PC-3 (cell line): ENCODE data around the gene ZNF735. TPM values are rescaled to one million over a fixed set of nuclear protein-coding genes. Genes with fewer than 3 reads are reported as not detected.
"Not testable (repeated sequence)": the region's sequence is repeated elsewhere in the genome, so short reads cannot be mapped to it uniquely, and the experiment has no call there.

ENCODE experiments used
- ATAC-seq: fragments of 200-7000 bp; cut with Tn5 transposase; 2 replicates; pipeline ENCODE4 v1.9.1; 2020; ENCODE audit warnings: mild to moderate bottlenecking, moderate library complexity
- BruUV-seq: library from RNA; stranded (reverse); fragments of 400-500 nt; replicated peaks from 2 replicates; lab custom pipeline; 2021; lab: Mats Ljungman, UMichigan
- CTCF ChIA-PET: fragments of 300-600 bp; sonication (Branson Sonifier 250); formaldehyde crosslinking; loops from one replicate; lab custom pipeline; 2022; ENCODE audit warnings: antibody characterized with exemption; lab: Charles Lee
- POLR2A ChIA-PET: fragments of 300-600 bp; sonication (Branson Sonifier 250); formaldehyde crosslinking; loops from one replicate; lab custom pipeline; 2022; ENCODE audit warnings: antibody characterized with exemption; ENCODE audit not compliant: unreplicated experiment; lab: Charles Lee
- DNase-seq: peaks from one replicate; pipeline ENCODE4 v3.0.0-alpha.2; 2015
- H2AFZ ChIP-seq: fragments of 300-600 bp; sonication (generic); 2 replicates; pipeline ENCODE4 v1.6.0; 2016; ENCODE audit warnings: antibody characterized with exemption, low read length
- H3F3A ChIP-seq: fragments of 300-600 bp; sonication (generic); one replicate; pipeline ENCODE4 v1.6.0; 2017; ENCODE audit warnings: antibody characterized with exemption, low read length, control low read depth, mild to moderate bottlenecking; ENCODE audit not compliant: unreplicated experiment
- H3K27ac ChIP-seq: fragments of 300-600 bp; sonication (generic); 2 replicates; pipeline ENCODE4 v1.5.1; 2016; ENCODE audit warnings: mild to moderate bottlenecking, low read length
- H3K27me3 ChIP-seq: fragments of 300-600 bp; sonication (generic); 2 replicates; pipeline ENCODE4 v1.6.1; 2016; ENCODE audit warnings: low read length, mixed read lengths
- H3K36me3 ChIP-seq: fragments of 300-600 bp; sonication (generic); 2 replicates; pipeline ENCODE4 v1.6.1; 2016; ENCODE audit warnings: low read depth, mixed run types, low read length, mixed read lengths
- H3K4me1 ChIP-seq: fragments of 300-600 bp; sonication (generic); 2 replicates; pipeline ENCODE4 v1.5.1; 2016; ENCODE audit warnings: low read length; ENCODE audit not compliant: insufficient read depth
- H3K4me2 ChIP-seq: fragments of 300-600 bp; sonication (generic); 2 replicates; pipeline ENCODE4 v1.6.0; 2016; ENCODE audit warnings: low read length
- H3K4me3 ChIP-seq: fragments of 300-600 bp; sonication (generic); 2 replicates; pipeline ENCODE4 v1.5.1; 2016; ENCODE audit warnings: mild to moderate bottlenecking, low read length, mixed read lengths
- H3K79me2 ChIP-seq: fragments of 300-600 bp; sonication (generic); 2 replicates; pipeline ENCODE4 v1.6.1; 2017; ENCODE audit warnings: low read length, mixed read lengths
- H3K9ac ChIP-seq: fragments of 300-600 bp; sonication (generic); 2 replicates; pipeline ENCODE4 v1.6.0; 2016; ENCODE audit warnings: mild to moderate bottlenecking, low read length
- H3K9me2 ChIP-seq: fragments of 300-600 bp; sonication (generic); replicated peaks from 2 replicates; pipeline ENCODE4 v1.6.1; 2016; ENCODE audit warnings: mixed run types, low read length, mixed read lengths
- H3K9me3 ChIP-seq: fragments of 300-600 bp; sonication (generic); 2 replicates; pipeline ENCODE4 v1.6.1; 2016; ENCODE audit warnings: low read length, mixed read lengths
- H4K20me1 ChIP-seq: fragments of 300-600 bp; sonication (generic); 2 replicates; pipeline ENCODE4 v1.6.1; 2016; ENCODE audit warnings: low read length, mixed read lengths
- CTCF ChIP-seq: fragments of 300-600 bp; sonication (generic); conservative IDR thresholded peaks from 2 replicates; pipeline ENCODE4 v1.5.1; 2017; ENCODE audit warnings: antibody characterized with exemption, low read depth, mild to moderate bottlenecking, low read length
- EZH2 ChIP-seq: fragments of 300-600 bp; sonication (generic); IDR thresholded peaks from one replicate; pipeline ENCODE4 v1.6.1; 2017; ENCODE audit warnings: antibody characterized with exemption, mild to moderate bottlenecking, low read length; ENCODE audit not compliant: unreplicated experiment
- EZH2phosphoT487 ChIP-seq: fragments of 300-600 bp; sonication (generic); IDR thresholded peaks from 2 replicates; pipeline ENCODE4 v1.6.1; 2018; ENCODE audit warnings: mild to moderate bottlenecking, antibody characterized with exemption, low read length, borderline replicate concordance
- intact Hi-C: fragments of 100-400 bp; cut with micrococcal nuclease; formaldehyde crosslinking; loops from 2 replicates; pipeline ENCODE4 v1.9.0; 2023
- total RNA-seq: library from RNA; depleted of rRNA; stranded (reverse); fragments of >200 nt; gene quantifications from 2 replicates; pipeline ENCODE4 v1.2.3, GENCODE V29; 2014

The ZNF735 gene
- total RNA-seq, 1 experiment from 2014 or later, result not detected

GRCh38 chr7:64192775-64193174 is 14.2 kb upstream of the ZNF735 start:
- Histone ChIP-seq H3K9me3 (peaks cover 15% of the 10 kb centered on the region), H3K4me1 (no peaks in the 10 kb centered on the region), H4K20me1 (no peaks in the 10 kb centered on the region), H3K9me2 (no peaks in the 10 kb centered on the region), H3K79me2 (no peaks in the 10 kb centered on the region), H3K27me3 (no peaks in the 10 kb centered on the region), H3F3A (no peaks in the 10 kb centered on the region), H2AFZ (no peak overlapping the region), H3K36me3 (no peaks in the 10 kb centered on the region), H3K4me2 (no peak overlapping the region), H3K9ac (no peak overlapping the region), H3K4me3 (no peak overlapping the region), H3K27ac (no peak overlapping the region)
- intact Hi-C loops, result no loop called here
- POLR2A ChIA-PET, result no interaction called here
- ATAC-seq (no peak), DNase-seq (no peak)
- no TSS peak for BruUV-seq
- TF ChIP-seq CTCF (no peak), EZH2 (no peak), EZH2phosphoT487 (no peak)
- CTCF ChIA-PET, result no interaction called here

- ATAC-seq, H2AFZ ChIP-seq, DNase-seq, H3K27me3 ChIP-seq, H3K36me3 ChIP-seq, H3K4me1 ChIP-seq, BruUV-seq, H4K20me1 ChIP-seq, CTCF ChIA-PET, H3K27ac ChIP-seq, H3K9ac ChIP-seq, POLR2A ChIA-PET, H3K9me2 ChIP-seq, H3F3A ChIP-seq, H3K79me2 ChIP-seq, intact Hi-C loops, H3K4me3 ChIP-seq, H3K4me2 ChIP-seq, H3K9me3 ChIP-seq: not testable (repeated sequence)
Measured at GRCh38 chr7:64219710-64220298, 12.8 kb downstream of the ZNF735 start.

GRCh38 chr7:64223366-64223765 is 16.4 kb downstream of the ZNF735 start:
- BruUV-seq, result no TSS peak
- H3K9me3 ChIP-seq, result peaks cover 4% of the 10 kb centered on the region; the same call in 1 of the 2 replicates
- no peaks in the 10 kb centered on the region for H3K4me1 ChIP-seq
- no peak overlapping the region for H3K4me3 ChIP-seq
- no peak overlapping the region for H3K27ac ChIP-seq
- H4K20me1 ChIP-seq, result no peaks in the 10 kb centered on the region
- H3K4me2 ChIP-seq, result no peak overlapping the region
- no peak overlapping the region for H3K9ac ChIP-seq
- no peaks in the 10 kb centered on the region for H3K9me2 ChIP-seq
- H3K36me3 ChIP-seq, result no peaks in the 10 kb centered on the region
- CTCF ChIA-PET, result no interaction called here
- no peak for DNase-seq
- no peaks in the 10 kb centered on the region for H3K79me2 ChIP-seq
- POLR2A ChIA-PET, result no interaction called here
- TF ChIP-seq EZH2 (no peak), EZH2phosphoT487 (no peak), CTCF (no peak)
- ATAC-seq, result no peak
- H2AFZ ChIP-seq, result no peak overlapping the region
- H3F3A ChIP-seq, result no peaks in the 10 kb centered on the region
- no peaks in the 10 kb centered on the region for H3K27me3 ChIP-seq
- intact Hi-C loops, result no loop called here

- H2AFZ ChIP-seq, DNase-seq, H3K9me2 ChIP-seq, H3K4me3 ChIP-seq, H3K27ac ChIP-seq, BruUV-seq, ATAC-seq, H3K9ac ChIP-seq, H3K36me3 ChIP-seq, CTCF ChIA-PET, intact Hi-C loops, H3K27me3 ChIP-seq, H3F3A ChIP-seq, H3K79me2 ChIP-seq, H4K20me1 ChIP-seq, H3K9me3 ChIP-seq, POLR2A ChIA-PET, H3K4me1 ChIP-seq, H3K4me2 ChIP-seq: not testable (repeated sequence)
Measured at GRCh38 chr7:64228174-64228573, 21.2 kb downstream of the ZNF735 start, which contains the start of gene ZNF679. Gene ZNF679, plus strand, starts transcription at chr7:64228474. Its CDS starts 20,644 bp downstream, at chr7:64249118.
